HL-60 (cell line): Measurements from ENCODE around the gene ARMC10.

Source experiments
- CTCF ChIP-seq: IDR thresholded peaks from one replicate; pipeline ENCODE4 v1.5.1; 2011; ENCODE audit warnings: low read length, control low read depth, inconsistent platforms; ENCODE audit not compliant: insufficient read depth
- GABPA ChIP-seq: IDR thresholded peaks from 2 replicates; pipeline ENCODE4 v1.6.1; 2012; ENCODE audit warnings: low read depth
- POLR2AphosphoS5 ChIP-seq: IDR thresholded peaks from 2 replicates; pipeline ENCODE4 v1.6.1; 2012; ENCODE audit warnings: low read depth
- REST ChIP-seq: IDR thresholded peaks from 2 replicates; pipeline ENCODE4 v1.6.1; 2012; ENCODE audit warnings: low read depth; ENCODE audit not compliant: insufficient replicate concordance

GRCh38 chr7:103124429-103124979, 49.6 kb downstream of the ARMC10 start:
- TF ChIP-seq CTCF (no peak), POLR2AphosphoS5 (no peak), GABPA (no peak), REST (no peak)
